Hepatocyte (in vitro differentiated cells): Measurements from ENCODE around the gene ERCC6L. TPM values are rescaled to one million over a fixed set of nuclear protein-coding genes. Genes with fewer than 3 reads are reported as not detected.

Experiments used
- DNase-seq: peaks from one replicate; pipeline ENCODE4 v3.0.0-alpha.2; 2016; ENCODE audit warnings: low spot score
- H2AFZ ChIP-seq: fragments of 200-600 bp; sonication (generic); 2 replicates; pipeline ENCODE4 v1.6.0; 2016; ENCODE audit warnings: antibody characterized with exemption, mild to moderate bottlenecking
- H3K27ac ChIP-seq: fragments of 200-600 bp; sonication (generic); 2 replicates; pipeline ENCODE4 v1.5.1; 2016; ENCODE audit warnings: mild to moderate bottlenecking
- H3K27me3 ChIP-seq: fragments of 200-600 bp; sonication (generic); 2 replicates; pipeline ENCODE4 v1.6.1; 2016
- H3K36me3 ChIP-seq: fragments of 200-600 bp; sonication (generic); replicated peaks from 2 replicates; pipeline ENCODE4 v1.5.1; 2016; ENCODE audit warnings: low read depth; ENCODE audit not compliant: insufficient read depth
- H3K4me1 ChIP-seq: fragments of 200-600 bp; sonication (generic); 2 replicates; pipeline ENCODE4 v1.5.1; 2016; ENCODE audit warnings: mild to moderate bottlenecking, moderate library complexity; ENCODE audit not compliant: insufficient read depth
- H3K4me2 ChIP-seq: fragments of 200-600 bp; sonication (generic); 2 replicates; pipeline ENCODE4 v1.6.0; 2016
- H3K4me3 ChIP-seq: fragments of 200-600 bp; sonication (generic); 2 replicates; pipeline ENCODE4 v1.5.1; 2016; ENCODE audit warnings: mild to moderate bottlenecking
- H3K79me2 ChIP-seq: fragments of 200-600 bp; sonication (generic); 2 replicates; pipeline ENCODE4 v1.6.0; 2017; ENCODE audit warnings: mild to moderate bottlenecking
- H3K9me2 ChIP-seq: fragments of 200-600 bp; sonication (generic); replicated peaks from 2 replicates; pipeline ENCODE4 v1.6.0; 2017; ENCODE audit warnings: mild to moderate bottlenecking; ENCODE audit not compliant: insufficient read depth
- H3K9me3 ChIP-seq: fragments of 200-600 bp; sonication (generic); 2 replicates; pipeline ENCODE4 v1.5.1; 2016; ENCODE audit warnings: low read depth, mild to moderate bottlenecking
- H4K20me1 ChIP-seq: fragments of 200-600 bp; sonication (generic); 2 replicates; pipeline ENCODE4 v1.6.0; 2016; ENCODE audit warnings: mild to moderate bottlenecking; ENCODE audit not compliant: insufficient read depth, poor library complexity, severe bottlenecking
- CTCF ChIP-seq: fragments of 200-600 bp; sonication (generic); IDR thresholded peaks from 2 replicates; pipeline ENCODE4 v1.5.1; 2016; ENCODE audit warnings: antibody characterized with exemption, mild to moderate bottlenecking; ENCODE audit not compliant: poor library complexity
- EZH2 ChIP-seq: fragments of 200-600 bp; sonication (generic); IDR thresholded peaks from 2 replicates; pipeline ENCODE4 v1.6.1; 2016; ENCODE audit warnings: antibody characterized with exemption, mild to moderate bottlenecking, borderline replicate concordance
- EZH2phosphoT487 ChIP-seq: fragments of 200-600 bp; sonication (generic); IDR thresholded peaks from one replicate; pipeline ENCODE4 v1.6.1; 2018; ENCODE audit warnings: antibody characterized with exemption, mild to moderate bottlenecking, low read depth, moderate library complexity; ENCODE audit not compliant: unreplicated experiment, severe bottlenecking
- WGBS: methylation state at CpG from one replicate; pipeline ENCODE4 v1.1.6; 2016; ENCODE audit warnings: low lambda C conversion rate; ENCODE audit errors: missing lambda C conversion rate; 5-methylcytosine and 5-hydroxymethylcytosine counted together
- polyA plus RNA-seq: library from polyadenylated mRNA; unstranded; fragments of >200 nt; fragmentation: Nextera tagmentation; extraction: Ambion mirVana; gene quantifications from 2 replicates; pipeline ENCODE4 v1.2.1, GENCODE V29; 2016
- total RNA-seq: library from RNA; depleted of rRNA; stranded (reverse); fragments of >200 nt; gene quantifications from 2 replicates; pipeline ENCODE4 v1.2.3, GENCODE V29; 2014

ERCC6L gene
- total and polyA plus RNA-seq, 2 experiments from 2014 or later = 0.51 to 1.5 TPM

- WGBS = 80% methylated on average over 6 of the region's 6 CpGs
- H3K36me3 ChIP-seq = no peaks in the 10 kb centered on the region
- no peak overlapping the region for H3K4me3 ChIP-seq
- H3K27ac ChIP-seq = no peak overlapping the region
- no peaks in the 10 kb centered on the region for H3K4me1 ChIP-seq
- no peak for TF ChIP-seq EZH2
- TF ChIP-seq CTCF = no peak
- no peak for TF ChIP-seq EZH2phosphoT487
- no peaks in the 10 kb centered on the region for H3K9me2 ChIP-seq
- H3K9me3 ChIP-seq = no peaks in the 10 kb centered on the region
- no peaks in the 10 kb centered on the region for H3K79me2 ChIP-seq
- H3K27me3 ChIP-seq = no peaks in the 10 kb centered on the region
- H2AFZ ChIP-seq = no peak overlapping the region
- no peaks in the 10 kb centered on the region for H4K20me1 ChIP-seq
- DNase-seq = no peak
- no peak overlapping the region for H3K4me2 ChIP-seq
Observed at GRCh38 chrX:72203421-72203820, 35.4 kb downstream of the ERCC6L start.

GRCh38 chrX:72202792-72203401 lies 35.9 kb downstream of the ERCC6L start:
- Histone ChIP-seq H3K9me3 (no peaks in the 10 kb centered on the region), H3K4me2 (no peak overlapping the region), H4K20me1 (no peaks in the 10 kb centered on the region), H3K9me2 (no peaks in the 10 kb centered on the region), H3K79me2 (no peaks in the 10 kb centered on the region), H3K27me3 (no peaks in the 10 kb centered on the region), H2AFZ (no peak overlapping the region), H3K36me3 (no peaks in the 10 kb centered on the region), H3K27ac (no peak overlapping the region), H3K4me1 (no peaks in the 10 kb centered on the region), H3K4me3 (no peak overlapping the region)
- no peak for DNase-seq
- TF ChIP-seq EZH2 (no peak), CTCF (no peak), EZH2phosphoT487 (no peak)
- 50% methylated on average over 4 of the region's 4 CpGs for WGBS

GRCh38 chrX:72201836-72202536 lies 36.8 kb downstream of the ERCC6L start:
- no peaks in the 10 kb centered on the region for H3K9me2 ChIP-seq
- no peak overlapping the region for H2AFZ ChIP-seq
- no peaks in the 10 kb centered on the region for H4K20me1 ChIP-seq
- H3K27me3 ChIP-seq = no peaks in the 10 kb centered on the region
- 73% methylated on average over 7 of the region's 7 CpGs for WGBS
- no peaks in the 10 kb centered on the region for H3K36me3 ChIP-seq
- H3K4me2 ChIP-seq = no peak overlapping the region
- H3K4me1 ChIP-seq = no peaks in the 10 kb centered on the region
- TF ChIP-seq EZH2 (no peak), CTCF (no peak), EZH2phosphoT487 (no peak)
- H3K79me2 ChIP-seq = no peaks in the 10 kb centered on the region
- H3K9me3 ChIP-seq = no peaks in the 10 kb centered on the region
- H3K27ac ChIP-seq = no peak overlapping the region
- no peak for DNase-seq
- H3K4me3 ChIP-seq = no peak overlapping the region
